Measurements from ENCODE around the gene ADGRB2.

The ADGRB2 gene

DNA sequence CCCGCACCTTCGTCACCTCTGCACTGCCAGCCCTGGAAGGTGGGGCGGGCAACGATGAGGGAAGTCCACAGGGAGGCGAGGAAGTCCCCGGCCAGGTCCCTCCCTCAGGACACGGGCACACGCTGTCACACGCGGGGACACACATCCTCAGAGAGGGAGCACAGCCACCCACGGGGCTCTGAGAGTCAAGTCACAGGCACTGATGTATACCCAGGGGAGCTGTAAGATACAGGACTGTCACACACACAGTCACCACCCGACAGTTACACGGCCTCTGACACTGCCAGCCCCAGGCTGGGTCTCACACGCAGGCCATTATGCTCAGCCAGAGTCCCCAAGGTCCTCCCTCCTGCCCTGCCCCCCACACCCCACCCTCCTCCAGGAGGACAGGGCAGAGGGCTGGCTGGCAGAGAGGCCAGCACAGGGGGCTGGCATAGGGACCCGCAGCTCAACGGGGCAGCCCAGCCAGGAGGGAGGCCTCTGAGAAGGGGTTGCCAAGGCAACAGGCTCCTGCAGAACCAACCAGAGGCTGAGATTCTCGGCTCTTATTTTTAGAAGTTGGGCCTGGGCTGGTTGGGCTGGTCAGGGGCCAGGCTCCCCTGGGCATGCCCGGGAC is 17.7 kb upstream of the ADGRB2 start:
- no peak for DNase-seq (ENCODE audit: low read depth)

DNA sequence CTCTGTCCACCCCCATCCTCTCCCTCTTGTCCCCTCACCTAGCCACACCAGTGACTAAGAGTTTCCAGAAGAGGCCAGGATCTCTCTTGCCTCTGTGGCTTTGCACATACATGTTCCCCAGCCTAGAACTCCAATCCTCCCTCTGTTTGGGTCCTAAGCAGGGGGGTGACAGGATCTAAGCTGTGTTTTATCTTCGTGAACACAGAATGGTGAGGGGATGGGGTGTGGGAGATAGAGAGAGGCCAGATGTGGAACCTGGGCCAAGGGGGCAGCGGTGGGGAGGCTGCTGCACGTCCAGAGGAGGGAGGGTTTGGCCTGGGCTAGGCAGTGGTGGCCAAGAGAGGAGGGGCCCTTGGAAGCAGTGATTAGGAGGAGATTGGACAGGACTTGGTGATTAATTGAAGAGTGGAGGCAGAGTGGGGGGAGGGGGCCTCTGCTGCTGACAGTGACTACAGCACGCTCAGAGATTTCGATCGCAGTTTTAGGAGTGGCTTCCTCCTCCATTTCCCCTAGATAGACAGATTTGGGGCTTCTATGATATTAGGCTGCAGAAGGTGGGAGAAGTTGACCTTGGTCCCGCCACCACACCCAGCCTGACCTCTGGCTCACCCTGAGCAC is 17.1 kb upstream of the ADGRB2 start:
- no peak for DNase-seq (ENCODE audit: low read depth)

DNA sequence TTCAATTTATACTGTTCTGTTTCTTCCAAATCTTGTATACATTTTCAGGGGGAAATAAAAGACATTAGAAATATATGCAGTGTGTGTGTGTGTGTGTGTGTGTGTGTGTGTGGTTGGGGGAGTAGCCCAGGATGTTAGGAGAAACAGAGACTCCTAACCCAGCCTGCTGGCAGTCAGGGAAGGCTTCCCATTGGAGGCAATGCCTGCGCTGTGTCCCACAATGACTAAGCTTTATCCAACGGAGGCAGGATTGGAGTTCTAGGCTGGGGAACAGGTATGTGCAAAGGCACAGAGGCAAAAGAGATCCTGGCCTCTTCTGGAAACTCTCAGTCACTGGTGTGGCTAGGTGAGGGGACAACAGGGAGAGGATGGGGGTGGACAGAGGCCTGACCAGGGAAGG is 16.5 kb upstream of the ADGRB2 start:
- DNase-seq (ENCODE audit: low read depth): no peak

DNA sequence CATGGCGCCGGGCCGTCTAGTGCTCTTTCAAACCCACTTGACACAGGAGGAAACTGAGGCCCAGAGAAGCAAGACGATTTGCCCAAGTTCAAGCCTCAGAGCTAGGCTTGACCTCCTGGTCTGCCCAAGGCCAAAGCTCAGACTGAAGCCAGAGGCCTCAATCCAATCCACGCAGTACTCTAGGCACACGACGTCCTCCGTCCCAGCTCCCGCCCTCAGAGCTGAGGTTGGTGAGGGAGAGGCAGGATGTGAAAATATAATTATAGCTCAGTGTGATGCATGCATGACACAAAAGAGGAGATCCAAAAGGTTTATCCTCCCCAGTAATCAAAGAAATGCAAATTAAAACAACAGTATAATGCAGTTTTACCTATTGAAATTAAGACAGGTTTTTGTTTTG is 15.5 kb upstream of the ADGRB2 start:
- DNase-seq (ENCODE audit: low read depth): no peak

DNA sequence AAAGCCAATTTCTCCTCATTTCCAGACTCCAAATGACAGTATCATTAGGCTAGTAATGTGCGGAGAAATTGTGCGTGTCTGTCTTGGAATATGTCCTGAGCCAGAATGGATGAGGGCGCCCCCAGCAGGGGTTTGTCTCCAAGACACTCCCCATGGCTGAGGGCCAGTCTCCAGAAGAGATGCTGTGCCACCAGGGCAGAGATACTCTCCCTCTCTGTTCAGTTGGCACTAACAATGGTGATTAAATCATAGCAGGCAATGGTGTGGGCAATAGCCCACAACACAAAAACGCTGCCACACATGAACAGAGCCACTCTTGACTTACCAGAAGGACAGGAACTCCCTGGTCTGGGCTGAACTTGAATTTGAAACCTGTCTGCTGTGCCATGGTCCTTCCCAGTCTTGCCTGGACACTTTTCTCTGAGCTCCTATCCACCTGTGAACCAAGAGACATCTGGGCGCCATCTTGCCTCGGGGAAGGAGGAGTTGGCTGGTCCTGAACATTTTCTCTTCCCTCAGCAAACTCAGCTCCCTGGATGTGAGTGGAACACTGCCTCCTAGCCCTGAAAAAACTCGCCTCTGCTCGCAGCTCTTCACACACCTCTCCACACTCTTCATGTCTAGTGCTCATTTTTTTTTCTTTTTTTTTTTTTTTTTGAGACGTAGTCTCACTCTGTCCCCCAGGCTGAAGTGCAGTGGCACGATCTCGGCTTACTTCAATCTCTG is 14.8 kb upstream of the ADGRB2 start:
- DNase-seq (ENCODE audit: low read depth): no peak

DNA sequence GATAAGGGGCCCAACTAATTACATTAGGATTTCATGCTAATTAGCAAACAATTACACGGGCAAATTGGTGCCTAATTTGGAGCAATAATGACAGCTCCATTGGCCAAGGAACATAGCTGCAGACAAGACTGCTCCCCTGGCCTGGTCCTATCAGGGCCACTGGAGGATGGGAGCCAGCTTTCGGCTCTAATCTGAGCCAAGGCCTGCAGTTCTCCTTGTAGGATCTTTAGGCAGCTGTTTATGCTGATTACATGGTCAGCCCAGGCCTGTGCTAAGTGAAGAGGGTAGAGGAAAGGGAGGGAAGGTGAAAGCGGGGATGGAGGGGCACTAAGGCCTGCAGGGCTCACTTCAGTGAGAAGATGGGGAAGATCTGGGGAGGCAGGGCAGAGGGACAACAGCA is 12.4 kb upstream of the ADGRB2 start:
- no peak for DNase-seq (ENCODE audit: low read depth)

DNA sequence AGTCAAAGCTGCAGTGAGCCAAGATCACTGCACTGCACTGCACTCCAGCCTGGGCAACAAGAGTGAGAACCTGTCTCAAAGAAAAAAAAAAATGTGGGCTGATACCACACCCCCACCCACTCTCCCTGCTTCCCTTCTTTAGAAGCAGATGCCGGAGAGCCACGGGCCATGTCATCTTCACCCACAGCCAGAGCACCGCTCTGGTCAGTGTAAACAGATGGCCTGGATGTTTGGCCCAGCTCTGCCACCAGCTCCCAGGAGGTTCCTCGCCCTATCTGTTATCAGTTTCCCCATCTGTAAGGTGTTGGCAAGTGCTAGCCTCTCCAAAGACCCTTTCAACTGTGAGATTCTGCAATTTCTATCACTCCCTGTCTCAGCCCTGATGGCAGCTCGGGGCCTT is 11.9 kb upstream of the ADGRB2 start:
- DNase-seq (ENCODE audit: low read depth): no peak

DNA sequence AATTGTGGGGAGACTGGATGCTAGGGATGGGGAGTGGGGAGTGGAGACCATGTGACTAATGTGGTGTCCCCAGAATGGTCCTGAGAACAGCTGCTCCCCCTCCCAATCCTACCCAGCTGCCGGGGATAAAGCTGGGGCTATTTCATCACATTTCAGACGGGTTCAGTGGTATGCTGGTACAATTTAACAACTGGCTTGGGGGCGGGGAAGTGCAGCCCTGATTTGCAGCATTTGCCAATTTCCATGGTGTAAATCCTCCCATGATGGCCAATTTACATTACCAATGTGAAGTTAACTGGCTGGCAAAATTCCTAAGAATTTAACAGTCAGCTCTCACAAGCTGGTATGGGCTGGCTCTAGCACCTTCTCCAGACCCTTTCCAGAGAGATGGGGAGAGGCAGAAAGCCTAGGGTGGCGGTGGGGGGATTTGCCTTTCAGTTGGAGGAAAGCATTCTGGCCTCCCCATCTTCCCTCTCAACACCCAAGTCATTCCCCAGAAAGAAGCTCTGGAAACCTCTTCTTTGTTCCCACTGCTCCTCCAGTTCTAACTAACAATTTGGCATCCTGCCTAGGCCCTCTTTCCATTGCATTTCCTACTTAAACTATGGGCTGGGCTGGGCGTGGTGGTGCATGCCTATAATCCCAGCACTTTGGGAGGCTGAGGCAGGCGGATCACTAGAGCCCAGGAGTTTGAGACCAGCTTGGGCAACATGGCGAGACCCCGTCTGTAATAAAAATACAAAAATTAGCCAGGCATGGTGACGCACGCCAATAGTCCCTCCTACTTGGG is 11.3 kb upstream of the ADGRB2 start:
- DNase-seq (ENCODE audit: low read depth): no peak

DNA sequence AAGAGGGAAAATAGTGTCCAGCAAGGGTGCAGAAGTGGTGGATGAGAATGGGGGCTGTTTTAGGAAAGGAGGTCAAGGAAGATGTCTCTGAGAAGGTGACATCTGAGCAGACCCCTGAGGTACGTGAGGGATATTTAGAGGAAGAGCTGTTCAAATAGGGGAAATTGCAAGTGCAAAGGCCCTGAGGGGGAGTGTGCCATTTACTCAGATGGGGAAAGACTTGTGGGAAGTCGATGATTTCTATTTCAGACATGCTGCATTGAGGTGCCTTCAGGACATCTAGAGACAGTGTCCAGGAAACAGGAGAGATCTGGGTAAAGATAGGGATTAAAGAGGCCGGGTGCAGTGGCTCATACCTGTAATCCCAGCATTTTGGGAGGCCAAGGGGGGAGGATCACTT is 10.4 kb upstream of the ADGRB2 start:
- DNase-seq (ENCODE audit: low read depth): no peak

DNA sequence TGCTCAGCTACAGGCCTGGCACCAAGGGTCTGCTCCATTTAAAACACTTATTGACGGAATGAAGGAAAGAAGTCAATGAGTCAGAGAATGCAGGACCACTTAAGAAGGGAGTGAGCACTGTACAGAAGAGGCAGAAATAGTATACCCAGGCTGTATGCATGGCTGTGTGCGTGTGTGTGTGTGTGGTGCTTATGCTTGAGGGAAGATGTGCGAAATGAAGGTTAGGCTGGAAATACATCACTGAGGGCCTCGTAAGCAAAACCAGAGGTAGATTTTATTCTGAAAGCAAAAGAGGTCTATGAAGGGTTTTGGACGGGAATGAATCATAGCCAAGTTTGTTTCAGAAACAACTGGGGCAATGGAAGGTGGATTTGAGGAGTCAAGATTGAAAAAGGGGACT is 9.7 kb upstream of the ADGRB2 start:
- no peak for DNase-seq (ENCODE audit: low read depth)

DNA sequence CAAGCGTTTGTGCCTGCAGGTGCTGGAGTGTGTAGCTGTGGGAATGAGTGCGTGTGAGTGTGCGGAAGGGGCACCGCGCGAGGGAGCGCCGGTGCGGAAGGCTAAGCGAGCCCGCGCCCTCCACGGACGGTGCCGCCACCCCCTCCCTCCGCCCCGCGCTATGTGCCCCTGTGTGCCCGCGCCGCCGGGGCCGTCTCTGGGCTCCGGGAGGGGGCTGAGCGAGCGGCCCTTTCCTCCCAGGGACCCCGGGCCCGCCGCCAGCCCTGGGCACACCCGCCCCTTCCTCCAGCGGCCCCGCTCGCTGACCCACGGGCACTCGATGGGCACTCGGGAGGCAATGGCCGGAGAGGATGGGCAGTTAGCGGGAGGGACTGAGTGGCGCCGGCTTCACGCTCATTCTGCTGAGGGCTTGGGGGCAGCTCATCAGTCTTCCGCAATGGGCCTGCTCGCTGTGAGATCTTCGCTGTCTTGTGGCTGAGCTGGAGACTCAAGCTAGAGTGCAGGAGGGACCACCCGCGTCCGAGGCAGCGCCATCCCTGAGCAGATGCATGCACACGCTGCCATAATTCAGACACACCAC is 8.6 kb upstream of the ADGRB2 start:
- no peak for DNase-seq (ENCODE audit: low read depth)

DNA sequence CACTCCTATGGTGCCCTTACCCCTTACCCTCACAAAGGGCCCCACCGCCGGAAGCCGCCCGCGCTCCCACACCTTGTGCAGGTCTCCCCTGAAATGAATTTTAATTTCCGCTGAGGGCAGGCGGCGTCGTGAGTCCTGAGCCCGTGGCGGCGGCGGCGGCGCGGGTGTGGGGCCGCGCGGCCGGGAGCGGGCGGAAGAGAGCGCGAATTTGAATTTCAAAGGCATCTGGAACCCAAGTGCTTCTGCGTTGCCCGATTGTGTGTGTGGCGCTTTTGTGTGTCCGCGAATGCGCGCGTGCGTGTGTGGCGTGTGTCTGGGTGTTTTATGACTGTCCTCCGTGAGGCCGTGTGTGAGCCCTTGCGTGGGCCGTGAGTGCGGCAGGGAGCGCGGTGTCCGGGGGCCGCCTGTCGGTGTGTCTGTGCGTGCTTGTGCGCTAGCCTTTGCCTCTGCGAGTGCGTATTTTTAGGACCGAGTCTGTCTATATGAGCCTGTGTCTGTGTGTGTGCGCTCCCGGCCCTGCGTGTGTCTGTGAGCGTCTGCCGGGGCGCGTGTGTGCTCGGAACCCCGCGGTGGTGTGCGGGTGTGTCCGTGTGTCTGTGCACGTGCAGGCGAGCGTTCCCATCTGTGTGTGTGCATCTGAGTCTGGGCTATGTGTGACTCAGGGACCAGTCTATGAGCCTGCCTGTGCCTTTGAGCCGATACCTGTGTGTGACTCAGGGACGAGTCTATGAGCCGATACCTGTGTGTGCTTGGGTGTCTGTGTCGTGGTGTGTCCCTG is 7.9 kb upstream of the ADGRB2 start:
- DNase-seq (ENCODE audit: low read depth): no peak

DNA sequence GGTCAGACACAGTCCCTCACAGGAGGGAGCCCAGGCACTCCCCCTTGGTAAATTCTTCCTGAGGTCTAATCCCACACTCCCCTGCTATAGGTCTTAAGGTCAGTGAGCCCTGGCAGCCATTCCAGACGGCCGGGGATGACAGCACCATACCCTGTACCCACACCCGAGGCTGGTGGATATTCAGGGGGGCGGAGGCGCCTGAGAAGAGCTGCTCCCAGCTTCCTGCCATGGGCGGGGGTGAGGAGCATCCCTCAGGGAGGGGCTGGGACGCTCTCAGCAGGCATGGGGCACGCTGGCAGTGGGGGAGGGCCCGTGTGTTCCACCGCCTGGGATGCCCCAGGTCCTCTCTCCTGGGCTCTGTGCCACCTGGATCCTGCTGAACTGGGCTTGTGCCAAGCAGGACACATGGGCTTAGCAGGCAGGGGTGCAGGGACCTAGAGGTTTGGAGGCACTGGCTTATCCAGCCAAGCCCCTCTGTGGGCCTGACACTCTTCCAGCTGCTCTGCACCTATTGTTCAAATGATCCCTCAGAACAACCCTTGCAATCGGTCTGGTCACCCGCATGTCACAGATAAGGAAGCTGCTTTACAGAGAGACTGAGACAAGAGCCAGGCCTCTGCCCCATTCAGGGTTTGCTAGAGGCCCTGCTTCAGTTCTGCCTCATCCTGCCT is 5.7 kb upstream of the ADGRB2 start:
- DNase-seq (ENCODE audit: low read depth): no peak

DNA sequence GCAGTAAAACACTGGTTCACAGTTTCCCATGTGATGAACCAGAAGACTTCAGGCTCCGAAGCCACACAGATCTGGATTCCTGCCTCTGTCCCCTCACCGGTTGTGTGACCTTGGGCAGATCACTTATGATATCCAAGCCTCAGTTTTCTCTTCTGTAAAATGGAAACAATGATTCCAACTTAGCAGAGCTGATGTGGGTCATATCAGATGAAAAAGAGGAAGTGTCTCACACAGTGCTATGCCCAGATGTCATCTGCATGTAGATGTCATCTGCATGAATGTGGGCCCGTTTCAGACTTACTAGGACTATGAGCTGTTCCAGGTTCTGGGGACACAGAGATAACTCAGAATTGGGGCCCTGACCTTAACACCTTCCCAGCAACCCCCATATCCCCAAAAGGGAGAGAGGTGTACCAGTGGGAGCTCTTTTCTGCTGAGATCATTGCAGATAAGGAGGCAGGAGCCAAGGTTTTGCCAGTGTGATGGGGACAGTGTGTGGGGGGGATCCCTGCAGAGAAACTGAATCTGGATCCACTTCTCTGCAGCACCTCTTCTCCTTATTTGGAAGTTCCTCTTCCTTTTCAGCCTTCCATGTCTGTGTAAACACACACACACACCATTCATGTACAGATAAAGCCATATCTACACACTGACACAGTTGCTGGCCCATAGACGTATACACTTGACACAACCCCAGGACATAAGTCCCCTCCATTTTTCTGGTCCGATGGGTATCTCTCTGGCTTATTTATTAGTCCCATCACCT is 5.0 kb upstream of the ADGRB2 start:
- DNase-seq (ENCODE audit: low read depth): no peak

DNA sequence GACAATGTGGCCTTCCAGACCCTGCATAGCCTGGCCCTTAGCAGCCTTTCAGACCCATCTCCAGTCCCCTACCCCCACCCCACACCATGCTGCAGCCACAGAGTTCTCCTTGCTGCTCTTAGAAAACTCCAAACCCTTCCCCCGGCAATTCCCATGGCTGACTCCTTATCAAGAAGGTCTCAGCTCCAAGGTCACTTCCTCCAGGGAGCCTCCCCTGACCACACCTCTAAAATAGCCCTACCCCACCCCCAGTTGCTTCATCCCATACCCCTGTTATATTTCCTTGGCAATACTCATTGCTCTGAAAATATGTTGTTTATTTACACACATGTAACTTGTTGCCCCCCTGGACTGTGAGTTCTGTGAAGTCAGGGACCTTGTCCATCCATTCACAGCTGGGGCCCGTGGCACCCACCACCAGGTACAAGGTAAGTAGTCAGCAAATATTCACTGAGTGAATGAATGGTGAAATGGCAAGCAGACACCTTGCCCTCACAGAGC is 4.3 kb upstream of the ADGRB2 start:
- no peak for DNase-seq (ENCODE audit: low read depth)

DNA sequence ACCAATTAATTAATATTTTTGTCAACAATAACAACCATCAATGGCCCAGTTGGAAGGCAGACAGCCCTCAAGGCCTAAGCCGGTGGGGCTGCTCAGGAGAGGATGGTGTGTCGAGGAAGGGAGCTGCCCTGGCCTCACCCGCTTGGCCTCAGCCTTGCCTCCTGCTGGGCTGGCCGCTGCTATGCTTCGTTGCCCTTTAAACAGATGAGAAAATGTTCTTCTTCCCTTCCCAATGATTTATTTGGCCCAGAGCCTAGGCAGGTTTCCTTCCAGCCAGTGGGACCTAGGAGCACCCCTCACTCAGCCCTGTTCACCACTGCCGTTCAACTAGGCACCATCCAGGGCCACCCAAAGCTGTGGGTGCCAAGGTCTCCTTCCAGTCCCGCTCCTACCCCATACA is 3.1 kb upstream of the ADGRB2 start:
- no peak for DNase-seq (ENCODE audit: low read depth)

DNA sequence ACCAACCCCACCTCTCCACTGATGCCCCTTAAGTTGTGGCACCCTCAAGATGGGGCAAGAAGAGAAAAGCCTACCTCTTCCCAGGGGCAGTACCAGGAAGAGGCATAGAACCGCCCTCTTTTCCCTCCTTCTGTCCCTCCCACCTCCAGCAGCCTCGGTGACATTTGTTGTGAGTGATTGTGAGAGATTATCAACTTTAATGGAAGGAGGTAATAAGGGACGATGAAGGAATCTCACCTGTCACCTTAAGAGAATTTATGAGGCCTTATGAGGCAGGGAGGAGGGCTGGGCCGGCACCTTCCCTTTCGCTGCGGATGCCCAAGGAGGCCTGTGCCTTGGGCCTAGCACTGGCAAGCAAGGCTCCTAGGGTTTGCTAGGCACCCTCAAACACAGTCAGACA is 1.4 kb upstream of the ADGRB2 start:
- DNase-seq (ENCODE audit: low read depth): no peak

DNA sequence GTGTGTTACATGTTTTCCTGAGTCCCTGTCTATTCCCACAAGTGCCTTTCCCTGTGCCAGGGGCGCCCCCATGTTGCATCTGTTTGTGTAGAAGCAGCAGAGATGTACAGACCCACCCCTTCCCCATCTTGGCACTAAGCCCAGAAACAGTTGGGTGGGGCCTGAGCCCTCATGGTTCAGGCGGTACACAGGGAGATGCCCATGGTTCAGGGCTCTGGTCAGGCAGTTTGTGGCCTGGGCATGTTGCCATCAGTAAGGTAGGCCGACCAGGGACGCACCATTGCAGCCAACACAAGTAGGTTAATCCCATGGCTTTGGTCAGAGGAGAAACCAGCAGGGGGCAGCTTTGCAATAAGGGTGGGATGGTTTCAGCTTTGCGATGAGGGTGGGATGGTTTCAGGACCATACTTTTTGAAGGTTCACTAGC is 914 bp upstream of the ADGRB2 start:
- no peak for DNase-seq (ENCODE audit: low read depth)

DNA sequence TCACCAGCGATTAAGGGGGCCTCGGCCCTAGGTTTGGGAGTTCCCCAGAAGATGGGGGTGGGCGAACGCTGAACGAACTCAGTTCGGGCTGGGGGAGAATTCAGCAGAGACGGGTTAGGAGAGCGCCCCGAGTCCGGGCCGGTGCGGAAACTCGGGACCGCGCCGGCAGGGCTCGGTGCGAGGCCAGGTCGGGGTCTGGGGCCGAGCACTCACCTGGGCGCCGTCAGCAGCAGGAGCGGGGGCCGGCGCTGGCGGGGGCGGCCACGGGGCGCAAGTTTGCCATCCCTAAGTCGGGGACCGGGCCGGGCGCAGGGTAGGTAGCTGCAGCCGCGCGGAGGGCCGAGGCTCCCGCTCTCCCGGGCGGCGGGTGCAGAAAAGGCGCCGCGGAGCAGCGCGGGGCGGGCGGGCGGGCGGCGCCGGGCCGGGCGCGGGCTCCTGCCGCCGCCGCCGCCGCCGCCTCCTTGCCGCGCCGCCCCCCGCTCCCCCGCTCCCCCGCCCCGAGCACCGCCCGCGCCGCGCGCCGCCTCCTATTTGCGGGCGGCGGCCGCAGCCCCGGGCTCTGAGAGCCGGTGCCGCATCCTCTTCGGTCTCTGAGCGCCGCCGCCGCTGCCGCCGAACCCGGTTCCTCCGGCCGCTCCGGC is 349 bp downstream of the ADGRB2 start:
- DNase-seq (ENCODE audit: low read depth): no peak
